ENCODE measurements around the gene BBS10. TPM values are rescaled to one million over a fixed set of nuclear protein-coding genes. Genes with fewer than 3 reads are reported as not detected.
A peak's percentile ranks its signal among the peaks of the same experiment; 100 is the strongest.

Gene BBS10
- total RNA-seq (2022) (6.0 and 6.3 TPM in 2 replicates), Bru-seq, nascent RNA (percentile 83 among the genes with signal in this experiment), BruChase-seq, experiment 1, labeled RNA remaining after a 2-hour chase (percentile 91 among the genes with signal in this experiment), BruChase-seq, experiment 2, labeled RNA remaining after a 6-hour chase (percentile 71 among the genes with signal in this experiment)
- long read RNA-seq, transcript BBS10-201 (2 exons, 3,595 nt) = major isoform, 8 of 11 reads
- long read RNA-seq, partial matches to known transcripts = 0 of 11 reads
- long read RNA-seq, other reads (novel, unspliced or antisense) = 3 of 11 reads

GRCh38 chr12:76348079-76348901, at the start of gene BBS10:
BBS10 (minus strand) TSS chr12:76348415; CDS start chr12:76348358, 57 bp downstream.
- Mint-ChIP-seq H3K27me3 (ENCODE audit: insufficient read depth, unreplicated experiment) (no peaks in the 10 kb centered on the region), H3K9me3 (ENCODE audit: unreplicated experiment) (no peaks in the 10 kb centered on the region), H3K27ac (ENCODE audit: unreplicated experiment) (peak within 1 kb of the TSS; percentile 83), H3K4me3 (ENCODE audit: unreplicated experiment) (peak within 1 kb of the TSS; percentile 82), H3K4me1 (ENCODE audit: low read depth, unreplicated experiment) (peaks cover 9% of the 10 kb centered on the region), H3K36me3 (ENCODE audit: insufficient read depth, unreplicated experiment) (peaks cover 18% of the 10 kb centered on the region)
- BruUV-seq (replicated peaks) = TSS peak; percentile 93
- H3K4me1 ChIP-seq = peaks cover 5% of the 10 kb centered on the region; the same call in 1 of the 2 replicates
- ChIA-PET POLR2A (interaction anchor here (0.6 to 0.7 kb wide), 3 partner anchors 264 to 681 kb away, joined by 3 read pairs; partner anchors contain the start of gene NAP1L1), CTCF (interaction anchor here (0.8 to 2.3 kb wide), 3 partner anchors 11 to 268 kb away, joined by 3 to 17 read pairs (median 4); no protein-coding TSS in a partner anchor)
- H3K9me3 ChIP-seq = no peaks in the 10 kb centered on the region
- peak; percentile 91 for DNase-seq
- intact Hi-C loops (cut with micrococcal nuclease; ENCODE audit: unreplicated experiment) = loop anchor here (1.0 to 5.0 kb wide), 7 partner anchors 107 to 836 kb away; partner anchors contain the start of genes KRR1, NAP1L1 and OSBPL8
- no peaks in the 10 kb centered on the region for H3K36me3 ChIP-seq (ENCODE audit: control insufficient read depth, insufficient read depth, low read length)
- peak within 1 kb of the TSS; percentile 57 for H3K4me3 ChIP-seq (ENCODE audit: low read depth, low read length)
- TF ChIP-seq, protein P1, sequence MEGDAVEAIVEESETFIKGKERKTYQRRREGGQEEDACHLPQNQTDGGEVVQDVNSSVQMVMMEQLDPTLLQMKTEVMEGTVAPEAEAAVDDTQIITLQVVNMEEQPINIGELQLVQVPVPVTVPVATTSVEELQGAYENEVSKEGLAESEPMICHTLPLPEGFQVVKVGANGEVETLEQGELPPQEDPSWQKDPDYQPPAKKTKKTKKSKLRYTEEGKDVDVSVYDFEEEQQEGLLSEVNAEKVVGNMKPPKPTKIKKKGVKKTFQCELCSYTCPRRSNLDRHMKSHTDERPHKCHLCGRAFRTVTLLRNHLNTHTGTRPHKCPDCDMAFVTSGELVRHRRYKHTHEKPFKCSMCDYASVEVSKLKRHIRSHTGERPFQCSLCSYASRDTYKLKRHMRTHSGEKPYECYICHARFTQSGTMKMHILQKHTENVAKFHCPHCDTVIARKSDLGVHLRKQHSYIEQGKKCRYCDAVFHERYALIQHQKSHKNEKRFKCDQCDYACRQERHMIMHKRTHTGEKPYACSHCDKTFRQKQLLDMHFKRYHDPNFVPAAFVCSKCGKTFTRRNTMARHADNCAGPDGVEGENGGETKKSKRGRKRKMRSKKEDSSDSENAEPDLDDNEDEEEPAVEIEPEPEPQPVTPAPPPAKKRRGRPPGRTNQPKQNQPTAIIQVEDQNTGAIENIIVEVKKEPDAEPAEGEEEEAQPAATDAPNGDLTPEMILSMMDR (IDR thresholded peaks at IDR 0.05; ENCODE audit: insufficient read depth in 1 of 2, low read depth in 1 of 2, low read length in 1 of 2, severe bottlenecking in 1 of 2, unreplicated experiment in 1 of 2) = peak; percentile 40 to 63
- H3K27me3 ChIP-seq (replicated peaks; ENCODE audit: control insufficient read depth, insufficient read depth, low read length) = no peaks in the 10 kb centered on the region; the same call in 1 of the 2 replicates

DNA sequence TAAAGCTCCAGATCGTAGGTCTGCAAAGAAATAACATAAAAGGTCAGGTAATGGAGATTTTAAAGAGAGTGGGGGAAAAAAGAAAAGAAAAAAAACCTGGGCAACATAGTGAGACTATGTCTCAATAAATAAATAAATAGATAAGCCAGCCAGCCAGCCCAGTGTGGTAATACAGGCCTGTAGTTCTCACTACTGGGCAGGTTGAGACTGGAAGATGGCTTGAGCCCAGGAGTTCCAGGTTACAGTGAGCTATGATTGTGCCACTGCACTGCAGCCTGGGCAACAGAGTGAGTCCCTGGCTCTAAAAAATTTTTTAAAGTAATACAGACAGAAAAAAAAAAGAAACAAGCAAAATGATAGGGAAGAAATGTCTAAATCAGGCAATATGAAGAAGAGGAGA, 43.2 kb upstream of the BBS10 start:
- DNase-seq = no peak
- Histone ChIP-seq H3K9me3 (no peaks in the 10 kb centered on the region), H3K4me1 (no peaks in the 10 kb centered on the region), H3K4me3 (ENCODE audit: low read depth, low read length) (no peak overlapping the region), H3K36me3 (ENCODE audit: control insufficient read depth, insufficient read depth, low read length) (no peaks in the 10 kb centered on the region), H3K27me3 (replicated peaks; ENCODE audit: control insufficient read depth, insufficient read depth, low read length) (no peaks in the 10 kb centered on the region)
- H3K27ac Mint-ChIP-seq (ENCODE audit: unreplicated experiment) = no peak overlapping the region
- H3K36me3 Mint-ChIP-seq (ENCODE audit: insufficient read depth, unreplicated experiment) = peaks cover 29% of the 10 kb centered on the region
- no peak overlapping the region for H3K4me3 Mint-ChIP-seq (ENCODE audit: unreplicated experiment)
- no peaks in the 10 kb centered on the region for H3K27me3 Mint-ChIP-seq (ENCODE audit: insufficient read depth, unreplicated experiment)
- no TSS peak for BruUV-seq (replicated peaks)
- H3K9me3 Mint-ChIP-seq (ENCODE audit: unreplicated experiment) = no peaks in the 10 kb centered on the region
- ChIA-PET CTCF (no interaction called here), POLR2A (no interaction called here)
- TF ChIP-seq, protein P1 (IDR thresholded peaks at IDR 0.05; ENCODE audit: insufficient read depth in 1 of 2, low read depth in 1 of 2, low read length in 1 of 2, severe bottlenecking in 1 of 2, unreplicated experiment in 1 of 2) = no peak
- no peaks in the 10 kb centered on the region for H3K4me1 Mint-ChIP-seq (ENCODE audit: low read depth, unreplicated experiment)
- intact Hi-C loops (cut with micrococcal nuclease; ENCODE audit: unreplicated experiment) = no loop called here

DNA sequence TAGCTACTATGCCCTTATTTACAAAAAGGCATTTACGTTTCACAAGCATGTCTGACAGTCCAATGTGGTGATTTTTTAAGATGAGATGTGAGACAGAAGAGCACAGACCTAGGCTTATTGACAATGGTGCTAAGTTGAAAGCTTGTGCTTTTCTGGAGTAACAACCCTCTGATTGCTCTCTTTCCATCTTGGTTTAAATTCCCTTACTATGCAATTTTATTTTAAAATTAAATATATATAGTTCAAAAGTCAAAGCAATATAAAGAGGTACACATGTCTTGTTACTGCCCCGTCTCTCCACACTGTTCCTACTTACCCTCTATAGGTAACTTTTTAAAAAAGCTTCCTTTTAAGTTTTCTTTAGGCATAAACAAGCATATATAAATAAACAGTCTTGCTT, 39.4 kb upstream of the BBS10 start:
- no peak for DNase-seq
- POLR2A ChIA-PET = no interaction called here
- CTCF ChIA-PET = no interaction called here
- Mint-ChIP-seq H3K27ac (ENCODE audit: unreplicated experiment) (no peak overlapping the region), H3K9me3 (ENCODE audit: unreplicated experiment) (no peaks in the 10 kb centered on the region), H3K4me1 (ENCODE audit: low read depth, unreplicated experiment) (no peaks in the 10 kb centered on the region), H3K4me3 (ENCODE audit: unreplicated experiment) (no peak overlapping the region), H3K27me3 (ENCODE audit: insufficient read depth, unreplicated experiment) (no peaks in the 10 kb centered on the region), H3K36me3 (ENCODE audit: insufficient read depth, unreplicated experiment) (peaks cover 37% of the 10 kb centered on the region)
- intact Hi-C loops (cut with micrococcal nuclease; ENCODE audit: unreplicated experiment) = no loop called here
- Histone ChIP-seq H3K9me3 (no peaks in the 10 kb centered on the region), H3K27me3 (replicated peaks; ENCODE audit: control insufficient read depth, insufficient read depth, low read length) (no peaks in the 10 kb centered on the region), H3K36me3 (ENCODE audit: control insufficient read depth, insufficient read depth, low read length) (no peaks in the 10 kb centered on the region), H3K4me3 (ENCODE audit: low read depth, low read length) (no peak overlapping the region), H3K4me1 (no peaks in the 10 kb centered on the region)
- BruUV-seq (replicated peaks) = no TSS peak
- TF ChIP-seq, protein P1 (IDR thresholded peaks at IDR 0.05; ENCODE audit: insufficient read depth in 1 of 2, low read depth in 1 of 2, low read length in 1 of 2, severe bottlenecking in 1 of 2, unreplicated experiment in 1 of 2) = no peak

Measured in Caco-2 (cell line).